ENCODE results near the gene LRMDA.

Gene LRMDA

DNA sequence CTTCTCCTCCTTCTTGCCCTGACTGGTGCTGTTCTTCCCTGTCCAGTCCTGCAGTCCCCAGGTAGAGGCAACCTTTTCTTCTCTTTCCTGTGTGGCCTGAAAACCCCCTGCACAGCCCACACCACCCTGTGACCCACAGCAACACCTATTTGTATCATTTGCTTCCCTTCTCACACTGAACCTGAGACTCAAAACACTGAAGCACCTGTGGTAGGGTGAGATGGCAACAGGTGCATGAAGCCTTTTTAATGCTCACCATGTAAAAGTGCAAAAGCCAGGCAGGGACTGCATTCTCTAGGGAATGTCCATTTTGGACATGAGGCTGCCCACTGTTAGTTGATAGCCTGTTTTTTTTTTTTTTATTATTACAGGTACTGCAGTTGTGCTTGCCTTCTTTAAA lies 71.4 kb downstream of the LRMDA start:
- H3K4me3 ChIP-seq (ENCODE audit: low read depth, low read length) = no peak overlapping the region
- DNase-seq (ENCODE audit: low read depth) = no peak
- no peak for TF ChIP-seq CTCF (IDR thresholded peaks at IDR 0.05; ENCODE audit: insufficient read depth, low read depth, low read length, missing control alignments)

DNA sequence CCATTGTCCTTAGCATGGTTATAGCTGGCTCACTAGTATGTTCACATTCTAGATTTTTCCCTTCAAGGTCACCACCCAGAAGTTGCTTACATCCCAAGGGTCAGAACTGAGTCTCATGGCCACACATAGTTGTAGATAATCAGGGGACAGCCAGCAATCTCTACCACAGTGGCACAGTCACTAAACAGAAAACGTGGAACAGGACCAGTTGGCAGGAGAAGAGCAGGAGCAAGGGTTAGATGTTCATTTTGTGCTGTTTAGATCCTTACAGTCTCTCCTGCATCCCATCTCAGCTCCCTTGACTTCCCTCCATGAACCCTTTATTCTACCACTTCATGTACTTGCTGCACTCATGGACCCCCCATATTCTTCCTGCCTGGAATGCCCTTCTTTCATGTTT lies 73.9 kb downstream of the LRMDA start:
- no peak for TF ChIP-seq CTCF (IDR thresholded peaks at IDR 0.05; ENCODE audit: insufficient read depth, low read depth, low read length, missing control alignments)
- no peak overlapping the region for H3K4me3 ChIP-seq (ENCODE audit: low read depth, low read length)
- no peak for DNase-seq (ENCODE audit: low read depth)

DNA sequence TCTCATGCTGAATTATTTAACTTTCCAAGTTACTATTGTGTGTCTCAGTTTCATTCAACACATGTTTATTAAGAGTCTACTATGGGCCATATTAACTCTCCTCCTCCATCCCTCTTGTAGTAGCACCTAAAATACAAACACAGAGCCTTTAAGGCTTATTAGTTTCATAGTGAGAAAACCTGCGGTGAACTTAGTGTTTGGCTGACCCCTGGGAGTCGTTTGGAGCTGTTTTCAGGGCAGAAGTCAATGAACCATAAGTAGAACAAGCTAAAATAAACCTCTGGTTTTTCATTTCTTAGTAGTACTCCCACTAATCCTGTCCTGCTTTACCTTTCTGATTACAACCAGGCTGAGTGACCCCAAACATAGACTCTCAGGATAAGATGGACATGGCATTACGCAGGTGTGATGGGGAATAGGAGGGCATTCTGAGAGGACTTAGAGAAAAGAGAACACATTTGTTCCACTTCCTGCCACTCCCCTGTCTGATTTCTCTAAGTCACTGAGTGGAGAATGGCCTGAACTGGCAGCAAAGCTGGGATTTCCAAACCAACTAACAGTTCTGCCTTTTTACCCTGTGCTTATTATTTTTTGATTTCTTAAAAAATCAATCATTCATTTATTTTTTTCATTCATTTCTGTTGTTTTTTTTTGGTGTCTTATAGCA lies 74.5 kb downstream of the LRMDA start:
- H3K4me3 ChIP-seq (ENCODE audit: low read depth, low read length) = no peak overlapping the region
- peak; percentile 70 for DNase-seq (ENCODE audit: low read depth)
- TF ChIP-seq CTCF (IDR thresholded peaks at IDR 0.05; ENCODE audit: insufficient read depth, low read depth, low read length, missing control alignments) = no peak

- peak; percentile 37 for DNase-seq (ENCODE audit: low read depth)
Observed at GRCh38 chr10:75506930-75507329, 75.5 kb downstream of the LRMDA start.

GRCh38 chr10:75507469-75507868 lies 76.0 kb downstream of the LRMDA start:
- no peak for DNase-seq (ENCODE audit: low read depth)
- no peak for TF ChIP-seq CTCF (IDR thresholded peaks at IDR 0.05; ENCODE audit: insufficient read depth, low read depth, low read length, missing control alignments)
- H3K4me3 ChIP-seq (ENCODE audit: low read depth, low read length) = no peak overlapping the region

More at GRCh38 chr10:75506930-75507329, 75.5 kb downstream of the LRMDA start:
- no peak overlapping the region for H3K4me3 ChIP-seq (ENCODE audit: low read depth, low read length)
- no peak for TF ChIP-seq CTCF (IDR thresholded peaks at IDR 0.05; ENCODE audit: insufficient read depth, low read depth, low read length, missing control alignments)

DNA sequence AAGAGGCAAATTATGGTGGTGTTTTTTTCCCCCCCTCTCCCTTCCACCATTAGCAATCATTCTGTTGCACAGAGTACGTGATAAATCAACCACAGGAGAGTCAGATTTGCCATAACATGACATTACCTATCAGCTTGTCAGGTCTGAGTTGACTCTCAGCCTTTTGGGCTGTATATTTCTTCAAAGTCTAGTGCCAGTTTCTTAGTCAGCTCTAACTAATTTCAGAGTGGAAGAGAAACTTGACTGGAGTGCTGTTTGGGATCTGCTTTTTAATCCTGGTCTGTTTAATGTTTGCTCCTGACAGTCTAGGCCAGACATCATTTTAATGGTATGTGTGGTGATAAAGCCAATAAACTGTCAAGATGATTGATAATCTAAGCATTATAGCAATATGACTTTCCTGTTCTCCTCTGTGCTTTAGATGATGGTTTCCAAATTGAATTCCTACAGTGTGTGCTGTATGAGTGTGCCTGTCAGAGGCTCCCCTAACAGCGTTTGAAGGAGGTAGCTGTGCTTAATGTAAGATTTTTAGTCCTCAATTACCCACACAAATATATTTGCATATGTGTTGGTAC lies 76.9 kb downstream of the LRMDA start:
- no peak for TF ChIP-seq CTCF (IDR thresholded peaks at IDR 0.05; ENCODE audit: insufficient read depth, low read depth, low read length, missing control alignments)
- no peak for DNase-seq (ENCODE audit: low read depth)
- no peak overlapping the region for H3K4me3 ChIP-seq (ENCODE audit: low read depth, low read length)
